Osteoblast (primary cell): Measurements from ENCODE around the gene DNAAF5. TPM values are rescaled to one million over a fixed set of nuclear protein-coding genes. Genes with fewer than 3 reads are reported as not detected.

Source experiments
- DNase-seq: peaks from one replicate; pipeline ENCODE4 v3.0.0; 2011; ENCODE audit warnings: low spot score, mixed read lengths; ENCODE audit not compliant: insufficient read length; ENCODE audit errors: missing footprints
- H2AFZ ChIP-seq: 2 replicates; pipeline ENCODE4 v1.6.0; 2011; ENCODE audit warnings: mild to moderate bottlenecking, low read length
- H3K27ac ChIP-seq: 2 replicates; pipeline ENCODE4 v1.5.1; 2011; ENCODE audit warnings: mild to moderate bottlenecking, low read depth, low read length, moderate library complexity
- H3K27me3 ChIP-seq: 2 replicates; pipeline ENCODE4 v1.6.0; 2012; ENCODE audit warnings: mild to moderate bottlenecking, control low read depth, inconsistent platforms, low read length, moderate library complexity; ENCODE audit not compliant: insufficient read depth
- H3K36me3 ChIP-seq: 2 replicates; pipeline ENCODE4 v1.5.1; 2011; ENCODE audit warnings: mild to moderate bottlenecking, low read length, control low read depth, moderate library complexity; ENCODE audit not compliant: insufficient read depth
- H3K4me1 ChIP-seq: 2 replicates; pipeline ENCODE4 v1.5.1; 2011; ENCODE audit warnings: mild to moderate bottlenecking, low read length, control low read depth, moderate library complexity; ENCODE audit not compliant: insufficient read depth
- H3K4me2 ChIP-seq: 2 replicates; pipeline ENCODE4 v1.6.0; 2011; ENCODE audit warnings: mild to moderate bottlenecking, low read length; ENCODE audit not compliant: insufficient read depth
- H3K4me3 ChIP-seq: fragments of 200-600 bp; sonication (generic); 3 replicates; pipeline ENCODE4 v1.5.1; 2012; ENCODE audit warnings: mild to moderate bottlenecking, low read length, inconsistent platforms; ENCODE audit not compliant: insufficient read depth
- H3K79me2 ChIP-seq: 2 replicates; pipeline ENCODE4 v1.6.0; 2012; ENCODE audit warnings: mild to moderate bottlenecking, low read length, control low read depth, inconsistent platforms; ENCODE audit not compliant: insufficient read depth
- H3K9me3 ChIP-seq: 2 replicates; pipeline ENCODE4 v1.5.1; 2011; ENCODE audit warnings: low read depth, low read length, control low read depth
- H4K20me1 ChIP-seq: 2 replicates; pipeline ENCODE4 v1.6.0; 2012; ENCODE audit warnings: mild to moderate bottlenecking, low read length, control low read depth; ENCODE audit not compliant: insufficient read depth
- total RNA-seq: library from RNA; depleted of rRNA; stranded (reverse); fragments of >200 nt; gene quantifications from 2 replicates; pipeline ENCODE4 v1.2.3, GENCODE V29; 2012
- TF ChIP-seq, protein P1 (sequence below): IDR thresholded peaks from 2 replicates; pipeline ENCODE4 v1.5.1; 2011; ENCODE audit warnings: mild to moderate bottlenecking, low read depth, low read length, moderate library complexity; ENCODE audit errors: extremely low read depth

DNAAF5 gene
- total RNA-seq, 1 donor: 22.4 TPM

DNA sequence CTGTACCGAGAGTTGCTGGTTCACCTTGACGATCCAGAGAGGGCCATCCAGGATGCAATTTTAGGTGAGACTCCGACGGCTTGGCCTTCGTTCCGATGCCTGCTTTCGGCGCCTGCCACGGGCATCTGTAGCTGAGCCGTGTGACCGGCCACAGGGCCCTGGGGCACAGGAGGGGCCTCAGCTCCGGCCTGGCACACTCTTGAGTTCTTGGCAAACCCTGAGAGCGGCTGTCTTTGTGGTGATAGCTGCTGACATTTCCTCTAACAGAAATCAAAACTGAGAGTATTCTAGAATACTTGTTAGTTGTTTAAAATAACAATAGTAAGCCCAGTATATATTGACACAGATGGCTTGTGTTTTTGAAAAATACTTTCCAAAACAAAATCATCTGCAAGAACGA, 53.6 kb downstream of the DNAAF5 start:
- Histone ChIP-seq H3K4me2 (no peak overlapping the region), H4K20me1 (peaks cover 3% of the 10 kb centered on the region), H3K27me3 (no peaks in the 10 kb centered on the region), H3K4me1 (peaks cover 2% of the 10 kb centered on the region), H3K36me3 (peaks cover 28% of the 10 kb centered on the region), H3K79me2 (no peaks in the 10 kb centered on the region), H3K27ac (no peak overlapping the region), H3K4me3 (no peak overlapping the region), H2AFZ (no peak overlapping the region), H3K9me3 (no peaks in the 10 kb centered on the region)
- DNase-seq: peak; percentile 81
- TF ChIP-seq, protein P1, sequence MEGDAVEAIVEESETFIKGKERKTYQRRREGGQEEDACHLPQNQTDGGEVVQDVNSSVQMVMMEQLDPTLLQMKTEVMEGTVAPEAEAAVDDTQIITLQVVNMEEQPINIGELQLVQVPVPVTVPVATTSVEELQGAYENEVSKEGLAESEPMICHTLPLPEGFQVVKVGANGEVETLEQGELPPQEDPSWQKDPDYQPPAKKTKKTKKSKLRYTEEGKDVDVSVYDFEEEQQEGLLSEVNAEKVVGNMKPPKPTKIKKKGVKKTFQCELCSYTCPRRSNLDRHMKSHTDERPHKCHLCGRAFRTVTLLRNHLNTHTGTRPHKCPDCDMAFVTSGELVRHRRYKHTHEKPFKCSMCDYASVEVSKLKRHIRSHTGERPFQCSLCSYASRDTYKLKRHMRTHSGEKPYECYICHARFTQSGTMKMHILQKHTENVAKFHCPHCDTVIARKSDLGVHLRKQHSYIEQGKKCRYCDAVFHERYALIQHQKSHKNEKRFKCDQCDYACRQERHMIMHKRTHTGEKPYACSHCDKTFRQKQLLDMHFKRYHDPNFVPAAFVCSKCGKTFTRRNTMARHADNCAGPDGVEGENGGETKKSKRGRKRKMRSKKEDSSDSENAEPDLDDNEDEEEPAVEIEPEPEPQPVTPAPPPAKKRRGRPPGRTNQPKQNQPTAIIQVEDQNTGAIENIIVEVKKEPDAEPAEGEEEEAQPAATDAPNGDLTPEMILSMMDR: no peak

GRCh38 chr7:780516-780915, 54.0 kb downstream of the DNAAF5 start:
- no peak overlapping the region for H3K4me3 ChIP-seq
- H4K20me1 ChIP-seq: peaks cover 3% of the 10 kb centered on the region
- no peaks in the 10 kb centered on the region for H3K79me2 ChIP-seq
- peaks cover 28% of the 10 kb centered on the region for H3K36me3 ChIP-seq
- no peaks in the 10 kb centered on the region for H3K9me3 ChIP-seq
- H3K4me2 ChIP-seq: no peak overlapping the region
- no peak overlapping the region for H2AFZ ChIP-seq
- DNase-seq: no peak
- no peaks in the 10 kb centered on the region for H3K27me3 ChIP-seq
- peaks cover 2% of the 10 kb centered on the region for H3K4me1 ChIP-seq
- no peak overlapping the region for H3K27ac ChIP-seq
- TF ChIP-seq, protein P1: no peak

DNA sequence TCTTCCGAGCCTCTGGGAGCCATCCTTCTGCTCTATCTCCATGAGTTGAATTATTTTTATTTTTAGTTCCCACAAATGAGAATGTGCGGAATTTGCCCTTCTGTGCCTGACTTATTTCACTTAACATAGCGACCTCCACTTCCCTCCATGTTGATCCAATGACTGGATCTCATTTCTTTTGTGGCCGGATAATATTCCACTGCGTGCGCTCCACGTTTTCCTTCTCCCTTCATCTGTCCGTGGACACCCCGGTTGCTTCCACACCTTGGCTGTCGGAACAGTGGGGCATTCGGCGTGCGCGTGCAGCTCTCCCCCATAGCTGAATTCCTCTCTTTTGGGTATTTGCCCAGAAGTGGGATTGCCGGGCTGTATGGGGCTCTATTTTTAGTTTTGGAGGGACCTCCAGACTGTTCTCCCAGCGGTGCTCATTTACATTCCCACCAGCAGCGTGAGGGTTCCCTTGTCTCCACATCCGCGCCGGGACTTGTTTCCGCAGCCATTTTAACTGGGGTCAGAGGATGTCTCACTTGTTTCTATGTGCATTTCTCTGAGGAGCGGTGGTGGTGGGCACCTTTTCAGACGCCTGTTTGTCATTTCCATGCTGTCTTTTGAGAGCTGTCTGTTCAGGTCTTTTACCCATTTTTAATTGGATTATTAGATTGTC, 54.8 kb downstream of the DNAAF5 start:
- Histone ChIP-seq H3K4me3 (no peak overlapping the region), H3K9me3 (no peaks in the 10 kb centered on the region), H3K4me2 (no peak overlapping the region), H3K36me3 (peaks cover 28% of the 10 kb centered on the region), H2AFZ (no peak overlapping the region), H3K27ac (no peak overlapping the region), H3K27me3 (no peaks in the 10 kb centered on the region), H3K79me2 (no peaks in the 10 kb centered on the region), H3K4me1 (peaks cover 2% of the 10 kb centered on the region), H4K20me1 (peaks cover 3% of the 10 kb centered on the region)
- peak; percentile 29 for DNase-seq
- TF ChIP-seq, protein P1: no peak

DNA sequence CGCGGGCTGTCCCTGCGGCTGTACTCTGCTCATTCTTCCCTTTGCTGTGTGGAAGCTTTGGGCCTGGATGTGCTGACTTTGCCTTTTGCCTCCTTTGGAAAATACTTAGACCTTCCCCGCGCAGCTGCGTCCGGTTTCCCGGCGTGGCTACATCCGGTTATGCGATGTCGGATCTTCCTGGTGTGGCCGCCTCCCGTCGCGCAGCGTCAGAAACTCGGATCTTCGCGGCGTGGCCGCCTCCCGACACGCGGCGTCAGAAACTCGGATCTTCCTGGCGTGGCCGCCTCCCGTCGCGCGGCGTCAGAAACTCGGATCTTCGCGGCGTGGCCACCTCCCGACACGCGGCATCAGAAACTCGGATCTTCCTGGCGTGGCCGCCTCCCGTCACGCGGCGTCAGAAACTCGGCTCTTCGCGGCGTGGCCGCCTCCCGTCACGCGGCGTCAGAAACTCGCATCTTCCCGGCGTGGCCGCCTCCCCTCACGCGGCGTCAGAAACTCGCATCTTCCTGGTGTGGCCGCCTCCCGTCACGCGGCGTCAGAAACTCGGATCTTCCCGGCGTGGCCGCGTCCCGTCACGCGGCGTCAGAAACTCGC, 55.5 kb downstream of the DNAAF5 start:
- Histone ChIP-seq H2AFZ (no peak overlapping the region), H3K4me1 (peaks cover 2% of the 10 kb centered on the region), H4K20me1 (peaks cover 3% of the 10 kb centered on the region), H3K27ac (no peak overlapping the region), H3K4me3 (no peak overlapping the region), H3K79me2 (no peaks in the 10 kb centered on the region), H3K36me3 (peaks cover 28% of the 10 kb centered on the region), H3K27me3 (no peaks in the 10 kb centered on the region), H3K4me2 (no peak overlapping the region), H3K9me3 (no peaks in the 10 kb centered on the region)
- DNase-seq: peak; percentile 62
- TF ChIP-seq, protein P1: no peak
